Mesenchymal stem cell (in vitro differentiated cells and primary cell): ENCODE measurements around the gene SSB.
A peak's percentile ranks its signal among the peaks of the same experiment; 100 is the strongest.

Experiments
- DNase-seq: peaks from one replicate; pipeline ENCODE4 v3.0.0-alpha.2; 2013
- H2AFZ ChIP-seq: one replicate; pipeline ENCODE4 v1.6.1; 2013; ENCODE audit warnings: low read depth, mild to moderate bottlenecking, control low read depth, inconsistent platforms, low read length, moderate library complexity
- H2AK5ac ChIP-seq: 2 replicates; pipeline ENCODE4 v1.6.1; 2013; ENCODE audit warnings: low read length, moderate library complexity, mild to moderate bottlenecking, inconsistent platforms; ENCODE audit not compliant: severe bottlenecking
- H2BK120ac ChIP-seq: one replicate; pipeline ENCODE4 v1.6.1; 2013; ENCODE audit warnings: low read depth, mild to moderate bottlenecking, inconsistent platforms, low read length, moderate library complexity
- H2BK12ac ChIP-seq, 2 experiments: one replicate each; pipeline ENCODE4 v1.6.1; 2013; ENCODE audit warnings: inconsistent platforms in 2 of 2, low read length in 2 of 2, mild to moderate bottlenecking in 2 of 2, moderate library complexity in 2 of 2, control low read depth in 1 of 2
- H2BK15ac ChIP-seq: one replicate; pipeline ENCODE4 v1.6.1; 2013; ENCODE audit warnings: mild to moderate bottlenecking, low read depth, inconsistent platforms; ENCODE audit not compliant: poor library complexity, severe bottlenecking
- H2BK5ac ChIP-seq: 2 replicates; pipeline ENCODE4 v1.6.1; 2013; ENCODE audit warnings: low read depth, mild to moderate bottlenecking, low read length, control low read depth, inconsistent platforms; ENCODE audit not compliant: poor library complexity, severe bottlenecking
- H3K14ac ChIP-seq, 2 experiments: one replicate each; pipeline ENCODE4 v1.6.1; 2013; ENCODE audit warnings: inconsistent platforms in 2 of 2, low read length in 2 of 2, control low read depth in 1 of 2, mild to moderate bottlenecking in 1 of 2, moderate library complexity in 1 of 2
- H3K18ac ChIP-seq, 2 experiments: one replicate each; pipeline ENCODE4 v1.6.1; 2013; ENCODE audit warnings: inconsistent platforms in 2 of 2, low read length in 2 of 2, control low read depth in 1 of 2, low read depth in 1 of 2, mild to moderate bottlenecking in 1 of 2
- H3K23ac ChIP-seq, 2 experiments: one replicate each; pipeline ENCODE4 v1.6.1; 2013; ENCODE audit warnings: inconsistent platforms in 2 of 2, low read length in 2 of 2, mild to moderate bottlenecking in 2 of 2, moderate library complexity in 2 of 2, control low read depth in 1 of 2
- H3K27ac ChIP-seq: 2 replicates; pipeline ENCODE4 v1.5.1; 2013; ENCODE audit warnings: mild to moderate bottlenecking, moderate library complexity, low read length, control low read depth, inconsistent platforms; ENCODE audit not compliant: poor library complexity, severe bottlenecking
- H3K27me3 ChIP-seq, 2 experiments: 2 replicates each; pipeline versions ENCODE4 v1.6.1 to v1.7.0; 2013; ENCODE audit warnings: low read length in 2 of 2, mild to moderate bottlenecking in 2 of 2, moderate library complexity in 2 of 2, control low read depth in 1 of 2, inconsistent platforms in 1 of 2; ENCODE audit not compliant: control insufficient read depth in 1 of 2, insufficient read depth in 1 of 2
- H3K36me3 ChIP-seq, 2 experiments: 2 replicates each; pipeline versions ENCODE4 v1.6.1 to v1.7.0; 2013; ENCODE audit warnings: low read length in 2 of 2, control low read depth in 1 of 2, inconsistent platforms in 1 of 2, low read depth in 1 of 2, mild to moderate bottlenecking in 1 of 2; ENCODE audit not compliant: insufficient read depth in 2 of 2, control insufficient read depth in 1 of 2
- H3K4ac ChIP-seq, 2 experiments: one replicate each; pipeline ENCODE4 v1.6.1; 2013; ENCODE audit warnings: inconsistent platforms in 2 of 2, low read length in 2 of 2, mild to moderate bottlenecking in 2 of 2, moderate library complexity in 2 of 2, control low read depth in 1 of 2, low read depth in 1 of 2
- H3K4me1 ChIP-seq: 2 replicates; pipeline ENCODE4 v1.6.1; 2013; ENCODE audit warnings: low read depth, low read length, control low read depth; ENCODE audit not compliant: control insufficient read depth, insufficient read depth
- H3K4me2 ChIP-seq: 2 replicates; pipeline ENCODE4 v1.6.1; 2013; ENCODE audit warnings: low read length, mild to moderate bottlenecking, inconsistent platforms; ENCODE audit not compliant: poor library complexity, severe bottlenecking
- H3K4me3 ChIP-seq, 2 experiments: 2 replicates each; pipeline versions ENCODE4 v1.5.1 to v1.7.0; 2013; ENCODE audit warnings: low read length in 2 of 2, mild to moderate bottlenecking in 2 of 2, control low read depth in 1 of 2, low read depth in 1 of 2; ENCODE audit not compliant: insufficient read depth in 1 of 2
- H3K79me1 ChIP-seq: replicated peaks from 2 replicates; pipeline ENCODE4 v1.6.1; 2013; ENCODE audit warnings: mild to moderate bottlenecking, control low read depth, low read length, inconsistent platforms; ENCODE audit not compliant: poor library complexity, severe bottlenecking
- H3K9ac ChIP-seq: 2 replicates; pipeline ENCODE4 v1.7.0; 2013; ENCODE audit warnings: mild to moderate bottlenecking, low read length, moderate library complexity
- H3K9me3 ChIP-seq: 2 replicates; pipeline ENCODE4 v1.7.0; 2013; ENCODE audit warnings: mild to moderate bottlenecking, low read length; ENCODE audit not compliant: control insufficient read depth
- H4K8ac ChIP-seq: one replicate; pipeline ENCODE4 v1.6.1; 2013; ENCODE audit warnings: inconsistent platforms, mild to moderate bottlenecking, low read length, moderate library complexity
- H4K91ac ChIP-seq: one replicate; pipeline ENCODE4 v1.6.1; 2013; ENCODE audit warnings: mild to moderate bottlenecking, low read length, inconsistent platforms
- WGBS: methylation state at CpG from one replicate; pipeline ENCODE4 v1.1.7; 2013; ENCODE audit warnings: mixed read lengths; 5-methylcytosine and 5-hydroxymethylcytosine counted together

Gene SSB

GRCh38 chr2:169827272-169828140, 28.8 kb downstream of the SSB start, which contains the start of gene UBR3:
TSS of gene UBR3 (plus strand) at chr2:169827454. CDS start at chr2:169827508, 54 bp downstream.
- peak; percentile 93 for DNase-seq
- Histone ChIP-seq H3K27ac (peak within 1 kb of the TSS; percentile 5), H3K14ac (peak within 1 kb of the TSS in 1 of 2 experiments; percentile 69), H4K91ac (peak within 1 kb of the TSS; percentile 53), H2BK12ac (peak within 1 kb of the TSS in 1 of 2 experiments; percentile 2), H3K4me1 (peaks cover 5% of the 10 kb centered on the region), H2BK120ac (peak within 1 kb of the TSS; percentile 85), H3K79me1 (peaks cover 8% of the 10 kb centered on the region), H3K18ac (peak within 1 kb of the TSS; percentile 58 to 89), H3K4ac (peak within 1 kb of the TSS; percentile 12 to 81), H3K9me3 (no peaks in the 10 kb centered on the region), H3K4me2 (peak within 1 kb of the TSS; percentile 81), H2AFZ (peak within 1 kb of the TSS; percentile 65), H3K36me3 (peaks cover 0 to 7% of the 10 kb centered on the region in 2 experiments), H3K4me3 (peak within 1 kb of the TSS; percentile 77 to 80), H3K9ac (peak within 1 kb of the TSS; percentile 93), H3K23ac (peak within 1 kb of the TSS in 1 of 2 experiments; percentile 74), H2BK5ac (peak within 1 kb of the TSS; percentile 81), H4K8ac (peak within 1 kb of the TSS; percentile 77), H2BK15ac (peak within 1 kb of the TSS; percentile 7), H3K27me3 (no peaks in the 10 kb centered on the region), H2AK5ac (no peak within 1 kb of the TSS)
- WGBS, result under 1% methylated on average over 72 of the region's 104 CpGs

GRCh38 chr2:169828141-169828811, 29.6 kb downstream of the SSB start:
- peak overlapping the region in 1 of 2 experiments; percentile 89 for H3K18ac ChIP-seq
- H3K27me3 ChIP-seq, result no peaks in the 10 kb centered on the region
- peak overlapping the region; percentile 77 to 80 for H3K4me3 ChIP-seq
- peak overlapping the region; percentile 65 for H2AFZ ChIP-seq
- peaks cover 3% of the 10 kb centered on the region for H3K4me1 ChIP-seq
- DNase-seq, result peak; percentile 65
- H2BK12ac ChIP-seq, result no peak overlapping the region
- peaks cover 6% of the 10 kb centered on the region for H3K79me1 ChIP-seq
- peak overlapping the region; percentile 93 for H3K9ac ChIP-seq
- H2BK15ac ChIP-seq, result no peak overlapping the region
- peak overlapping the region; percentile 81 for H3K4me2 ChIP-seq
- no peak overlapping the region for H2BK120ac ChIP-seq
- no peak overlapping the region for H3K4ac ChIP-seq
- no peak overlapping the region for H4K91ac ChIP-seq
- no peak overlapping the region for H2BK5ac ChIP-seq
- H4K8ac ChIP-seq, result no peak overlapping the region
- 2% methylated on average over 13 of the region's 13 CpGs for WGBS
- no peaks in the 10 kb centered on the region for H3K9me3 ChIP-seq
- peak overlapping the region; percentile 5 for H3K27ac ChIP-seq
- no peak overlapping the region for H3K23ac ChIP-seq
- no peak overlapping the region for H2AK5ac ChIP-seq
- H3K36me3 ChIP-seq, result no peaks in the 10 kb centered on the region
- H3K14ac ChIP-seq, result peak overlapping the region in 1 of 2 experiments; percentile 69

GRCh38 chr2:169834401-169834800, 35.7 kb downstream of the SSB start:
- H3K27ac ChIP-seq, result no peak overlapping the region
- no peak overlapping the region for H2AFZ ChIP-seq
- no peak overlapping the region for H3K4ac ChIP-seq
- H2BK120ac ChIP-seq, result no peak overlapping the region
- peaks cover 0 to 4% of the 10 kb centered on the region in 2 experiments for H3K36me3 ChIP-seq
- H2BK5ac ChIP-seq, result no peak overlapping the region
- no peaks in the 10 kb centered on the region for H3K9me3 ChIP-seq
- H4K8ac ChIP-seq, result no peak overlapping the region
- H3K4me2 ChIP-seq, result no peak overlapping the region
- no peaks in the 10 kb centered on the region for H3K27me3 ChIP-seq
- no peak overlapping the region for H3K23ac ChIP-seq
- peaks cover 3% of the 10 kb centered on the region for H3K4me1 ChIP-seq
- H2BK12ac ChIP-seq, result no peak overlapping the region
- no peak overlapping the region for H3K9ac ChIP-seq
- H3K79me1 ChIP-seq, result peaks cover 14% of the 10 kb centered on the region
- H3K18ac ChIP-seq, result no peak overlapping the region
- H3K4me3 ChIP-seq, result no peak overlapping the region
- no peak overlapping the region for H3K14ac ChIP-seq
- no peak overlapping the region for H2AK5ac ChIP-seq
- no peak overlapping the region for H2BK15ac ChIP-seq
- DNase-seq, result no peak
- H4K91ac ChIP-seq, result no peak overlapping the region
- WGBS, result no CpG with 5 or more reads among the region's 1 CpG
